GM23338 (cell line): ENCODE results near the gene OTULINL. TPM values are rescaled to one million over a fixed set of nuclear protein-coding genes. Genes with fewer than 3 reads are reported as not detected.

ENCODE experiments used
- polyA plus RNA-seq: library from polyadenylated mRNA; unstranded; fragments of >200 nt; fragmentation: Nextera tagmentation; extraction: Ambion mirVana; gene quantifications from 2 replicates; pipeline ENCODE4 v1.2.1, GENCODE V29; 2016
- total RNA-seq: library from RNA; depleted of rRNA; stranded (reverse); fragments of >200 nt; shearing (Covaris generic); gene quantifications from 2 replicates; pipeline ENCODE4 v1.2.3, GENCODE V29; 2014; rRNA removed
- TF ChIP-seq, protein P1 (sequence below): fragments of 250-450 bp; sonication (Bioruptor Pico); IDR thresholded peaks from 2 replicates; pipeline ENCODE4 v1.5.0; 2020; ENCODE audit warnings: mild to moderate bottlenecking, moderate library complexity

OTULINL gene
- total and polyA plus RNA-seq, 2 experiments from 2014 or later = 6.3 to 7.6 TPM

DNA sequence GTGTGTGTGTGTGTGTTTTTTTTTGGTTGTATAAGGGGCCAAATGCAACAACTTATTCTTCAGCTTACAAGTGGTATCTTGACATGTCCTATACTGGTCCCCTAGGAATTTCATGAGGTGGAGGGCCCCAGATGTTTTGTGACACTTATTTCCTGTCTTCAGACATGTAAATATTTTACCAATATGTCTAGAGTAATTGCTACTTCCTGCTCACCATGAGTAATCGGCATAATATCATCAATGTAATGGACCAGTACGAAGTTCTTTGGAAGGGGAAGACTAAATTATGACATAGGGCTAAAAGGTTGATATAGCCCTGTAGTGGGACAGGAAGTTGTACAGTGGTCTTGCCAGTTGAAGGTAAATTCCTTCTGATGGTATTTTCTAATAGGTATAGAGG is 79.2 kb downstream of the OTULINL start (continued):
- TF ChIP-seq, protein P1, sequence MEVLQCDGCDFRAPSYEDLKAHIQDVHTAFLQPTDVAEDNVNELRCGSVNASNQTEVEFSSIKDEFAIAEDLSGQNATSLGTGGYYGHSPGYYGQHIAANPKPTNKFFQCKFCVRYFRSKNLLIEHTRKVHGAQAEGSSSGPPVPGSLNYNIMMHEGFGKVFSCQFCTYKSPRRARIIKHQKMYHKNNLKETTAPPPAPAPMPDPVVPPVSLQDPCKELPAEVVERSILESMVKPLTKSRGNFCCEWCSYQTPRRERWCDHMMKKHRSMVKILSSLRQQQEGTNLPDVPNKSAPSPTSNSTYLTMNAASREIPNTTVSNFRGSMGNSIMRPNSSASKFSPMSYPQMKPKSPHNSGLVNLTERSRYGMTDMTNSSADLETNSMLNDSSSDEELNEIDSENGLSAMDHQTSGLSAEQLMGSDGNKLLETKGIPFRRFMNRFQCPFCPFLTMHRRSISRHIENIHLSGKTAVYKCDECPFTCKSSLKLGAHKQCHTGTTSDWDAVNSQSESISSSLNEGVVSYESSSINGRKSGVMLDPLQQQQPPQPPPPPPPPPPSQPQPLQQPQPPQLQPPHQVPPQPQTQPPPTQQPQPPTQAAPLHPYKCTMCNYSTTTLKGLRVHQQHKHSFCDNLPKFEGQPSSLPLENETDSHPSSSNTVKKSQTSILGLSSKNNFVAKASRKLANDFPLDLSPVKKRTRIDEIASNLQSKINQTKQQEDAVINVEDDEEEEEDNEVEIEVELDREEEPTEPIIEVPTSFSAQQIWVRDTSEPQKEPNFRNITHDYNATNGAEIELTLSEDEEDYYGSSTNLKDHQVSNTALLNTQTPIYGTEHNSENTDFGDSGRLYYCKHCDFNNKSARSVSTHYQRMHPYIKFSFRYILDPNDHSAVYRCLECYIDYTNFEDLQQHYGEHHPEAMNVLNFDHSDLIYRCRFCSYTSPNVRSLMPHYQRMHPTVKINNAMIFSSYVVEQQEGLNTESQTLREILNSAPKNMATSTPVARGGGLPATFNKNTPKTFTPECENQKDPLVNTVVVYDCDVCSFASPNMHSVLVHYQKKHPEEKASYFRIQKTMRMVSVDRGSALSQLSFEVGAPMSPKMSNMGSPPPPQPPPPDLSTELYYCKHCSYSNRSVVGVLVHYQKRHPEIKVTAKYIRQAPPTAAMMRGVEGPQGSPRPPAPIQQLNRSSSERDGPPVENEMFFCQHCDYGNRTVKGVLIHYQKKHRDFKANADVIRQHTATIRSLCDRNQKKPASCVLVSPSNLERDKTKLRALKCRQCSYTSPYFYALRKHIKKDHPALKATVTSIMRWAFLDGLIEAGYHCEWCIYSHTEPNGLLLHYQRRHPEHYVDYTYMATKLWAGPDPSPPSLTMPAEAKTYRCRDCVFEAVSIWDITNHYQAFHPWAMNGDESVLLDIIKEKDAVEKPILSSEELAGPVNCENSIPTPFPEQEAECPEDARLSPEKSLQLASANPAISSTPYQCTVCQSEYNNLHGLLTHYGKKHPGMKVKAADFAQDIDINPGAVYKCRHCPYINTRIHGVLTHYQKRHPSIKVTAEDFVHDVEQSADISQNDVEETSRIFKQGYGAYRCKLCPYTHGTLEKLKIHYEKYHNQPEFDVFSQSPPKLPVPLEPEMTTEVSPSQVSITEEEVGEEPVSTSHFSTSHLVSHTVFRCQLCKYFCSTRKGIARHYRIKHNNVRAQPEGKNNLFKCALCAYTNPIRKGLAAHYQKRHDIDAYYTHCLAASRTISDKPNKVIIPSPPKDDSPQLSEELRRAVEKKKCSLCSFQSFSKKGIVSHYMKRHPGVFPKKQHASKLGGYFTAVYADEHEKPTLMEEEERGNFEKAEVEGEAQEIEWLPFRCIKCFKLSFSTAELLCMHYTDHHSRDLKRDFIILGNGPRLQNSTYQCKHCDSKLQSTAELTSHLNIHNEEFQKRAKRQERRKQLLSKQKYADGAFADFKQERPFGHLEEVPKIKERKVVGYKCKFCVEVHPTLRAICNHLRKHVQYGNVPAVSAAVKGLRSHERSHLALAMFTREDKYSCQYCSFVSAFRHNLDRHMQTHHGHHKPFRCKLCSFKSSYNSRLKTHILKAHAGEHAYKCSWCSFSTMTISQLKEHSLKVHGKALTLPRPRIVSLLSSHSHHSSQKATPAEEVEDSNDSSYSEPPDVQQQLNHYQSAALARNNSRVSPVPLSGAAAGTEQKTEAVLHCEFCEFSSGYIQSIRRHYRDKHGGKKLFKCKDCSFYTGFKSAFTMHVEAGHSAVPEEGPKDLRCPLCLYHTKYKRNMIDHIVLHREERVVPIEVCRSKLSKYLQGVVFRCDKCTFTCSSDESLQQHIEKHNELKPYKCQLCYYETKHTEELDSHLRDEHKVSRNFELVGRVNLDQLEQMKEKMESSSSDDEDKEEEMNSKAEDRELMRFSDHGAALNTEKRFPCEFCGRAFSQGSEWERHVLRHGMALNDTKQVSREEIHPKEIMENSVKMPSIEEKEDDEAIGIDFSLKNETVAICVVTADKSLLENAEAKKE (CRISPR knock-in tag) = no peak

Other genes starting within 250 kb of the OTULINL start
- 19.2 and 43.9 TPM in 2 replicates for gene OTULIN, start 82.9 kb downstream of the OTULINL start, total RNA-seq
- 21.2 and 24.3 TPM in 2 replicates for gene OTULIN, start 82.9 kb downstream of the OTULINL start, polyA plus RNA-seq